Suppressor macrophage treated with lipopolysaccharide for 1 hour (primary cell): ENCODE data around the gene NAV1.
"Not testable (repeated sequence)": the region's sequence is repeated elsewhere in the genome, so short reads cannot be mapped to it uniquely, and the experiment has no call there.

Experiments used
- DNase-seq, 3 donors: peaks; one replicate each; pipeline ENCODE4 v3.0.0-alpha.2; 2020 to 2022

Gene NAV1

DNA sequence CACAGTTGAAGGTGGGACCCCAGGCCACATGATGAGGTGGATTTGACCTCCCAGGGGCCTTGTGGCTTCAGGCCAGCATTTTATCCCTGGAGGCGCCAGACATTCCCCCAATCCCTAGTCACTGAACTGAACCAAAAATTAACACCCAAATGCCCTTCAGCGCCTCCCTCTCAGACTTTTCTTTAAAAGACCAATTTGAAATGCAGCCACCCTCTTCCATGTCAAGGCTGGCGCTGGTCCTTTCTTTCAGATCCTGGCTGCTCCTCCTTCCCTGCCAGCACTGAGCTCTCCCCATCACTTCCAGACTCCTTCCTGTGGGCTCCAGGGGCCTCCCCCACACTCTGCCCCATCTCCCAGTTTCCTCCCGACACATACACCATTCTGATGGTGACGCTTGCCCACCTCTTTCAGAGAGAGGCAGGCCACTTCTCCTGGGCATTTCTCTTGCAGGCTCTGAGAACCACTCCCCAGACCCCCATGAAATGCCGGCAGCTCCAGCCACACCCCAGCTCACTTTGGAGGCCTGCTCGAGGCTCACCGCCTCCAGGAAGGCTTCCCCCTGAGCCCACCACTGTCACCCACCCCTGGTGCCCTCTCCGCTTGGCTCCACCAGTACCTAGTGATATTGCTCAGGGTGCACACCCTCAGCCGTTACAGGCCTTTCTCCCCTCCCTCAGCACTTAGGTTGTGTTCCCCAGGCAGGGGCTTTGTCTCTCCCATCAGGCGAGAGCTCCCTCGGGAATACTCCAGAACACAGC, 27.0 kb downstream of the NAV1 start:
- no peak for DNase-seq

DNA sequence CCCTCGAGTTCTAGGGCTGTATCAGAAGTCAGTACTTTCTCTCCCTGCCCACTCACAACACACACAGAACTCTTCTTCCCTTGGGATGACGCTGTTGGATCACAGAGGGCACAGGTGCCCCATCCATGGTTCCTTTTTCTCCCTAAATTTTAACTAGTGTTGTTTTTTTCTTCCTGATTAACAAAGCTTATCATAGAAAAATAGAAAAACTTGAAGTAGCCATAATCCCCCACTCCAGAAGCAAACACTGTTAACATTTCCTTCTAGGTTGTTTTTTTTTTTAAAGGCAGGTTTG, 27.5 kb downstream of the NAV1 start:
- DNase-seq = no peak

DNA sequence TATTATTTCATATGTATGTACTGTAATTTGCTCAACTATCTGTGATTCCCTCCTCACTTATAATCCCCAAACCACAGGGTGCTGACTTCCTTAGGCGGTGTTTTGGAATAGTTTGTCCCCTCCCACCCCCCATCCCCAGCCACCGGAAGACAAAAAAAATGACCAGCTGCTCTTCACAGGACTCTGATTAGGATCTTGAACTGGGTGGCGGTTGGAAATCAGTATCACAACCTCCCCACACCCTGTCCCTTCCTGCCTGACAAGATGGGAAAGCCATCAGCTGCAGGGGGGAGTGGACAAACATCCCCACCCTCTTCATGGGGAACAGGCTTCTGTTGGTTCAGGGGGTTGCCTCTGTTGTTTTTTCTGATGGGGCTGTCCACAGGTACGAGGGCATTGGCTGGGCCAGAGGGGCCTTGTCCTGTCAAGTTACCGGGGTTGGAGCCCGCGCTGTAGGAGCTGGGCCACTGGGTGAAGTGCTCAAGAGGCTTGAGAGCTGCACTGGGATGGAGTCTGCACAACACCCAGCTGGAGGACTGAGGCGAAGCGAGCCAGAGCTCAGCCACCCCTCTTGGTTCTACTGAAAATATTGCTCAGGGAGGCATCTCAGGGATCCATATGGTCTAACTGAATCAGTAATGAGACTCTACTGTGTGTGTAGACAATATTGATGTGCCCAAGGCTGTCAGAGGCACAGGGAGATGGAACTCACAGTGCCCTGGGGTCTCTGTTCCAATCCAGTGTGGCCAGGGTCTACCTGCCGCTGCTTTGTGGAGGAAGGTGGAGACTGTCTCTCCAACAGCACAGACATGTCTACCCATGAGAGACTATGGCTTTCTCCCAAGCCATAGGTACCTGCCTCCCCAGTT, 28.2 kb downstream of the NAV1 start:
- DNase-seq = no peak

DNA sequence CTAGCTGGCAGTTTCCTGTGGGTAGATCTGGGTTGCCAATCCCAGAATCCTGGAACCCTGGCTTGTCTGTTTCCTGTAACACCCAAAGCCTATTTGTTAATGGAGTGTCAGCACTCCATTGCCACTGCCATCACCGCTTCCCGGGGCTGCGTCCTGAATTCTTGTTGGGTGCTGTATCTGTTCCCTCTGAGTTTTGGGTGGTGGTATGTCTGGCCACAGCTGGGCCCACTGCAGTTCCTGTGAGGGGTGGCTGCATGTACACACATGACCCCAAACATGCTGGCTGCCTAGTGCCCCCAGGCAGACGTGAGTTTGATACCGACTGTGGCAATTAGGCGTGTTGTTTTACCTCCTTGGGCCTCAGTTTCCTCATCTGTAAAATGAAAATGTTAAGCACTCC, 29.3 kb downstream of the NAV1 start:
- no peak for DNase-seq

DNA sequence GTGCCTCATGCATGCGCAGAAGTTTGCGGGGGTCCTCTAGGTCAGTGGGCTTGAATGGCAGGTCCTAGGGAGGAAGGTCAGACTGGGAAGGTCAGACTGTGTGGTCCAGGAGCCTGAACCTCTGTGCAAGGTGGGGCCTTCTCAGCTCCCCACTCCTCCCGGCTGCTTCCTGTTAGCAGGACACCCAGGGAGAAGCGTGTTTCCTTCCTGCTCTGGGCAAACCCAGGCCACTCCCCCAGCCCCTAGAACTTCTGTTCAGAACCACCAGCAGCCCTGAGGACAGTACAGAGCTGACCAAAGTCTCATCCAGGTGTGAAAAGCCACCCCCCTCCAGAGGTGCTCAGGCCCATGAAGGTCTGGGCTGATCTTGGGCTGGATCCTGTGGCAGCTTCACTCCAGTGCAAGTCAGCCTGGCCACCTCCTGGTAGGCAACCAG, 29.9 kb downstream of the NAV1 start:
- peak in 1 of 3 donors; percentile 21 for DNase-seq

DNA sequence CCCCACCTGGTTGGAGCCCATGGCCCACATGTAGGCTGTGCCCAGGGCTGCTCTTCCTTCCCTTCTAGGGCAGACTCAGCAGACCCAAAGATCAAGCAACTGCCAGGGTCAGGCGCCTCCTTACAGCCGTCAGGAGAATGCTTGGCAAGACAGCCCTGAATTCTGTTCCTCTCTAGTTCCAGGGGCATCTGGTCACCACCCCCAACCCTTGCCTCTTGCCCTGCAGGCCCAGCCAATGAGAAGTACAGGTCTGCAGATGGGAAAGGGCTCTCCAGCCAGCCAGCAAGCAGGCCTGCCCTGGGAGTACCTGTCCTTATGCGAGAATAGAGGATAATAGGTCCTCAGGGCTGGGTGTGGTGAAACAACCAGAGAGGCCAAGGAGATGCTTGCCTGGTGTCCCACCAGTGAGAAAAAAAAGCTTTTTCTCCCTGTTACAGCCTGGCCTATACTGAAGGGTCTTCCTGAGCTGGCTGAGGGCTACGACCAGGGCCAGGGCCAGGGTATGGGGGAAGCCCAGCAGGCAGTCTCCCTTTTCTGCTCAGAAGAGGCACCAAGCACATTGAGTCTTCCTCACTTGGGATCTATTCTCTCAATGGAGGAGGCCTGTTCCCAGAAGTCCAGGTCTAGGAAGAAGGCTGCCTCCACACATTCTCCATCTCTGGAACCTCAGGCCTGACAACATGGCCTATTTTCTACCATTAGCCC, 31.4 kb downstream of the NAV1 start:
- DNase-seq = no peak

DNA sequence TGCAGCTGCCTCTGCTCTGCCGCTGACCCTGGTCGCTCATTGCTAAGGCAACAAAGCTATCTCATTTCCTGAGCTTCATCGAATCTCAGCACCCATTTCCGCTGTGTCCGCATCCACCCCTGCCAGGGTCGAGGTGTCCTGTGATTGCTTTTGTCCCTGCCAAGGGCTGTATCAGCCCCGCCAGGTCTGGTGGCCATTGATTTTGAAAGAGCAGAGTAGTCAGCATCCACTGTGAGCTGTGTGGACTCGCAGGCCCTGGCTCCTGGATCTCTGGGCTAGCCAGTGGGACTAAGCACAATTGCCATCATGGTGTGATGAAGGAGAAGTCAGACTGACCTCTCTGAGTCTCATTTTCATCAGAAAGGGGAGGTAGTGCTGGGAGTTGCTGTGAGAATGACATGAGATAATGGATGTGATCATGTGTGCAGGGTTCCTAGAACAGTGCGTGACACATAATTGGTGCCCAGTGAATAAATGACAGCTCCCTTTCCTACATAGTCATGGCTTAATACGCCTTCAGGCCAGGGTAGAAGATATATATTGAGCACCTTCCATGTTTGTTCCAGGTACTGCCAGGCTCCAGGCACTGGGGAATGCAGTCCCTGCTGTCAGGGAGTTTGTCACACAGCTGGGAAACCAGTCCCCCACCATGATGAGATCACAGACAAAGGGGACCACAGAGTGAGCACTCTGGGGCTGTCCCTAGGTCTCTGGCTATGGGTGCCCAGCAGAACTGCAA, 32.1 kb downstream of the NAV1 start:
- DNase-seq = no peak

DNA sequence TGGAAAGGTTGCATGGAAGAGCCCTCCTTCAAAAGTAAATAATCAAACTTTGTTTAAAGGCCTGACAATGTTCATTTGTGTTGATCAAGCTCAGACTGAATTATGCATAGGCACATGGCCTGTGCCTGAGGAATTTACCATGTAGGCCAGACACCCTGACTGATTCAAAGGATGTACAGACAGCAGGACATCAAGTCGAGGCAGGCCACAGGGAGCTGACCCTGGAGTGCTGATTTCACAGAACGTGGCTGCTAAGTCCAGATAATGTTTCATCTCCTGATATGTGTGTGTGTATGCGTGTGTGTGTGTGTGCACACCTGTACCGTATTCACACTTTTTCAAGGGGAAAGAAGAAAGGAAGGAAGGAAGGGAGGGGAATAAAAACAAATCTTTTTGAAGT, 34.1 kb downstream of the NAV1 start:
- no peak for DNase-seq

DNA sequence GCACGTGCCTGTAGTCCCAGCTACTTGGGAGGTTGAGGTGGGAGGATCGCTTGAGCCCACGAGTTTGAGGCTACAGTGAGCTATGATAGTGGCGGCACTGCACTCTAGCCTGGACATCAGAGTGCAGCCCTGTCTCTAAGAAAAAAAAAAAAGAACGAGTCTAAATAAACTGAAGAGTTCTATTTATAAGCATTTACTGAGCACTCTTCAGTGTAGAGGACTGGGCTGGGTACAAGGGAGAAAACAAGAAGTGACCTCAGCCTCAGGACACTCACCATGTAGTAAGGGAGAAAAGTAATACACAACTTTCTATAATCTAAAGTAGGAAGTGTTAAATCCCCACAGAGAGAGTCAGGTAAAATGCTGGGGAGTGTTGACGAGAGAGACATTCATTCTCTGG, 35.0 kb downstream of the NAV1 start:
- no peak for DNase-seq

DNA sequence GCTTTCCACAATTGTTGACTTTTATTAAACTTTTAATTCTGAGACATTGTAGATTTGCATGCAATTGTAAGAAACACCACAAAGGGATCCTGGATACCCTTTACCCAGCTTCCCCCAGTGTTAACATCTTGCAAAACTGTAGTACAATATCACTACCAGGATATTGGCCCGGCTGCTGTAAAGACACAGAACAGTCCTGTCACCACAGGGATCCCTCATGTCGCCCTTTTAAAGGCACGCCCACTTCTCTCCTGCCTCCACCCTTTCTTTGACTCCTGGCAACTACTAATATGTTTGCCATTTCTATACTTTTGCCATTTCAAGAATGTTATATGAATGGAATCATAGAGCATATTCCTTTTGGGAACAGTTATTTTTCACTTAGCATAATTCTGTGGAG, 37.0 kb downstream of the NAV1 start:
- no peak for DNase-seq

DNA sequence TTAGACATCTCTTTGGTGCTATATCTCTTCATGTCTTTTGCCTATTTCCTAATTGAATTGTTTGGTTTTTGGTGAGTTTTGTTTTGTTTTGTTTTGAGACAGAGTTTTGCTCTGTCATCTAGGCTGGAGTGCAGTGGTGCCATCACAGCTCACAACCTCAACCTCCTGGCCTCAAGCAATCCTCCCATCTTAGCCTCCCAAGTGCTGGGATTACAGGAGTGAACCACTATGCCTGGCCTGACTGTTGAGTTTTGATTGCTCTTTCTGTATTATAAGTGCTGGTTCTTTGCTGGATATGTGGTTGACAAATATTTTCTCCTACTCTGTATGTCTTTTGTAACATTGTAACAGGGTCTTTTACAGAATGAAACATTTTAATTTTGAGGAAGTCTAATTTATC, 38.0 kb downstream of the NAV1 start:
- no peak for DNase-seq

DNA sequence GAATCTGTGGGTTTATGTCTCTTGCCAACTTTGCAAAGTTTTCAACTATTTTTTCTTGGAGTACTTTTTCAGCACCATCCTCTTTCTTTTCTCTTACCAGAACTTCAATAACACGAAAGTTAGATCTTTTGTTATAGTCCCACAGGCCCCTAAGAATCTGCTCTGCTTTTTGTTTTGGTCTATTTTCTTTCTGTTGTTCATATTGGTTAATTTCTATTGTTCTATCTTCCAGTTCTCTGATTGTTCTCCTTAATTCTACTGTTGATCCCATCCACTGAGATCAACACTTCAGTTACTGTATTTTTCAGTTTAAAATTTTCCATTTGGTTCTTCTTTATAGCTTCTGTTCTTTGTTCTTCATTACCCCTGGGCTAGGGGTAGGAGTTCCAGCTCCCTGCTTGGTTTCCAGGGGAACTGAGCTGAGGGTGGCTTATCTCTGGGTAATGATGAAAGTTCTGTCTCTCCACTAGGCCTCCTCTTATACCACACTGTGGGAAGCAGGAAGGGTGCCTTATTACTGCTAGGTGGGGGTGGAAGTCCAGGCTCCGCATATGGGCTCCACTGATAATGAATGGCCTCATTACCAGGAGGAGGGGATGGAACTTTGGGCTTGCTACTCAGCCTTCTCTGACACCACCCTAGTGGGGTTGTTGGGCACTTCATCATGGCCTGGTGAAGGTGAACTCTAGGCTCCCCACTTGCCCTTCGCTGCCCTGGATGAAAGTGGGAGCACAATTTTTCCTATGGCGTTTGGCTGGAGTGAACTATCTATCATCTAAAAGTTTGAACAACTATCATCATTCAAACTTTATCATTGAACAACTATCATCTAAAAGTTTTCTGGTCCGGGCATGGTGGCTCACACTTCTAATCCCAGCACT, 39.3 kb downstream of the NAV1 start:
- DNase-seq = no peak

DNA sequence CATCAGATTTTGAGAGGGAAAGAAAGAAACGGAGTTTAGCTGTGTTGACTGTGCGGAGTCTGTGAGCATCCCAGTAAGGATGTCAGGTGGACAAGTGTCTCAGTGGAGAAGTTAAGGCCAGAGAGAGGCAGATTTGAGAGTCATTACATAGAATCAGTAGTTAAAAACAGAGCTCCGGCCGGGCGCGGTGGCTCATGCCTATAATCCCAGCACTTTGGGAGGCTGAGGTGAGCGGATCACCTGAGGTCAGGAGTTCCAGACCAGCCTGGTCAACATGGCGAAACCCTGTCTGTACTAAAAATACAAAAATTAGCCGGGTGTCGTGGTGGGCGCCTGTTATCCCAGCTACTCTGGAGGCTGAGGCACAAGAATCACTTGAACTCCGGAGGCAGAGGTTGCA, 42.4 kb downstream of the NAV1 start:
- DNase-seq = not testable (repeated sequence)

DNA sequence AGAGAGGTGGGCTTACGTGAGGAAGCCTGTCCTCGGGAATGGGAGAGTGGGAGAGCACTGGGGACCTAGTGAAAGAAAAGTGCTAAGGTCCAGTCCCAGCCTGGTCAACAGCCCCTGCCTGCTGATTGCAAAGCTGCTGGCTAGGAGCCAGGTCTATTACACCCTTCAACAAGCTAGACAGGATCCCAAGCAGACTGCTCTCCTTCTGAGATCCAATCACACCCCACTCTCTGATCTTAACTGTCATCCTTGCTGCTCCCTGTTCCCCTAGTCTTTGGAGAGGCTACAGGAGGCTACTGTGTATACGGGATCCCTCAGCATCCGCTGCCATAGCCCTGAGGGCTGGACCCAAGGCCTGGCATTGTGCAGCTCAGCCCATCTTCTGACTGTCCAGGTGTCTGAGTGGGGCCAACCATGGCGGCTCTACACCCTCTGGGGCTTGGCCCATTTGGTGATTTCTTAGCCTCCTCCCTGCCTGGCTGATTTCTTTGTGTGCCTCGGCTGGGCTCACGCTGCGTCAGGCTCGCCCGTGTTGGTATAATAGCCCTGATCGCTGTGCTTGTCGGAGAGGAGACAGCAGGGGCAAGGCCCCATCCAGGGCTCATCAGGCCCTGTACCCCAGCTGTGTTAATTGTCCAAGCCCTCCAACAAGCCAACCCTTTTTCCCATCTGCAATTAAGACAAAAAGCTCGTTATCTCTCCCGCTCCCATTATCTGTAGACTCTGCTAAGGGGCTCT, 43.9 kb downstream of the NAV1 start:
- DNase-seq = peak in 2 of 3 donors; percentile 25 to 28

DNA sequence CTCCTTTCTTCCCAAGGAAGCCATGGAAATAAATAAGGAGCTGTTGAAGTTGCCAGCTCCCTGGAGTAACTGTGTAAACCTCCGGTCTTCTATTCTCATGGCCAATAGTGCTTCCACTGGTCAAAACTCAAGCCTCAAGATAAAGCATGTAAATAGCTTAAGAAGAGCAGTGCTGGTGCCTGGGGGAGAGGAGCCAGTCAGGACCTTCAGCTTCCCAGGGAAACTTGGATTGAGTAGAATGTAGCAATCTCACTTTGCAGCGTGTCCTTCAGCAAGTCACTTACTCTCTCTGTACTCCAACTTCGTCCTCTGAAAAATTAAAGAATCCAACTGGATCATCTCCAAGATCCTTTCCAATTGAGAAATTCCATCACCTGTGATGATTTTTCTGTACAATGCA, 44.7 kb downstream of the NAV1 start:
- no peak for DNase-seq

DNA sequence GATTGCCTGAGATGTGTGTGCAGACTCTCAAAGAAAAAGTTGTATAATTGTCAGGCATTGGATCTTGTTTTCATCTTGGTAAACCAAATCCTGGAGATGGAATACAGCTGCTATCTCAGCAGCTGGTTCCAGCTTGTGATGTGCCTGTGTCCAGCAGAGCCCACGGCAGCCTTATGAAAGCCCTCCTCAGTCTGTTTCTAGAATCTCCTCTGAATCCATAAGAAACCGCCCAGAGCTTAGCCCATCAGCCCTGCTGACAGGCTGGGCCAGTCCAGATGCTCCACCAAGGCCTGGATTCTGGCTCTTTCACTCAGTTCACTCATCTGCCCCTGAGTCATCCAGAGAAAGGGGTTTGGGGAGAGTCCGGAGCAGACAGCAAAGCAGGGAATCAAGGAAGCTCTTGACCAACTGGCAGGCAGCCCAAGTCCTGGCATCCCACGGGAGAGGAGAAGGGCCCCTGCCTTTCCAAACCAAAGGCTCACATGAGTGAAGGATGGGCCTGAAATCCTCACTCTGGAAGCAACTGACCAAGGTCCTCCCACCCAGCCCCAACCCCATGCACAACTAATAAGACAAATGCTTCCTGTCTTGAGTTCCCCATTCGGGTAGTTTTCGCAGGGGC, 45.7 kb downstream of the NAV1 start:
- DNase-seq = peak; percentile 75 to 86 (median 85)

DNA sequence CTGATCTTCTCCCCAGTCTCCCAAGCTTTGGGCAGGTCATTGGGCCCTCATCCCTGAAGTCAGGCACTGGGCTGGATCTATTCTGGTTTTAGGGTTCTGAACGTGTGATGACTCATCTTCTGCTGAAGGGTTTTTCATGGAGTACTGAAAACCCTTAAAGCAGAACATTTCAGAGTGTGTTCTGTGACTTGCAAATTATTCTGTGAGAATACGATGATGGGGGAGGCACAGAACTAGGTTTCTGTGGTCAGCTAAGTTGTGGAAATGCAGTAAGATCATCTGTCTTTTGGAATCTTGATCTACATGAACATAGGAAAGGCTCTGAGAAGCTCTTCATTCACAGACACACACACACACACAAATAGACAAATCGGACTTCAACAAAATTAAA, 46.2 kb downstream of the NAV1 start:
- peak in 2 of 3 donors; percentile 59 to 69 for DNase-seq

DNA sequence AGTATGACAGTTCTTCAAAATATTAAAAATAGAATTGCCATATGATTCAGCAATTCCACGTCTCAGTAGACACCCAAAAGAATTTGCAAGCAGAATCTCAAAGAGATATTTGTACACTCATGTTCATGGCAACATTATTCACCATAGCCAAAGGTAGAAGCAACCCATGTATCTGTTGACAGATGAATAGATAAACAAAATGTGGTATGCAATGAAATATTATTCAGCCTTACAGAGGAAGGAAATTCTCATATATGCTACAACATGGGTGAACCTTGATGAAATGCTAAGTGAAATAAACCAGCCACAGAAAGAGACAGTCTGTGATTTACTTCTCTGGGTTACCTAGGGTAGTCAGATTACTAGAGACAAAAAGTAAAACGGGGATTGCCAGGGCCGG, 47.0 kb downstream of the NAV1 start:
- no peak for DNase-seq

DNA sequence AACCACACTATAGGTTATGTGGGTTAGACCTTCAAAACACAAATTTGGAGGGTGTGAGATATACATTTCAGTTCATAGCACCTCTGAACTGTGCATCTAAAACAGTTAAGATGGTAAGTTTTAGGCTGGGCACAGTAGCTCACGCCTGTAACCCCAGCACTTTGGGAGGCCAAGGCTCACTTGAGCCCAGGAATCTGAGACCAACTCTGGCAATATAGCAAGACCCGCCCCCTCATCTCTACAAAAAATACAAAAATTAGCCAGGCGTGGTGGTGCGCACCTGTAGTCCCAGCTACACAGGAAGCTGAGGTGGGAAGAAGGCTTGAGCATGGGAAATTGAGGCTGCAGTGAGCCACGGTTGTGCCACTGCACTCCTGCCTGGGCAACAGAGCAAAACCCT, 47.9 kb downstream of the NAV1 start:
- DNase-seq = no peak

DNA sequence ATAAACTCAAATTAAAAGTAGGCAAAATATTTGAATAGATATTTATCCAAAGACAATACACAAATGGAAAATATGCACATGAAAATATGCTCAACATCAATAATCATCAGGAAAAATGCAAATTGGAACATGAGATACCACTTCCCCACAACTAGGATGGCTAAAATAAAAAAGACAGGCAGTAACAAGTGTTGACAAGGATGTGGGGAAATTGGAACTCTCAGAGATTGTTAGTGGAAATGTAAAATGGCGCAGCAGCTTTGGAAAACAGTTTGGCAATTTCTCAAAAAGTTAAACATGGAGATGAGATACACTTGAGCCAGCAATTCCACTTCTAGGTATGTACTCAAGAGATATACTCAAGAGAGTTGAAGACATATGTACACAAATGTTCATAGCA, 48.8 kb downstream of the NAV1 start:
- no peak for DNase-seq
